ENCODE measurements around the gene DOLPP1. TPM values are rescaled to one million over a fixed set of nuclear protein-coding genes. Genes with fewer than 3 reads are reported as not detected.
A peak's percentile ranks its signal among the peaks of the same experiment; 100 is the strongest.

DOLPP1 gene
- total and polyA plus RNA-seq, 7 donors = 2.1 to 5.2 (median 4.2) TPM

GRCh38 chr9:129063061-129063460 is 17.9 kb upstream of the DOLPP1 start:
- Histone ChIP-seq H3K9me3 (no peaks in the 10 kb centered on the region), H3K4me3 (no peak overlapping the region), H3K27me3 (ENCODE audit: insufficient read depth in 3 of 3, low read length in 2 of 3) (no peaks in the 10 kb centered on the region), H3K27ac (no peak overlapping the region), H3K4me1 (no peaks in the 10 kb centered on the region), H3K36me3 (ENCODE audit: insufficient read depth in 1 of 2, low read depth in 1 of 2) (peaks cover 3 to 85% of the 10 kb centered on the region in 2 donors)
- intact Hi-C loops (cut with DNase I) = no loop called here
- no peak for DNase-seq
- TF ChIP-seq CTCF (IDR thresholded peaks at IDR 0.05) = no peak
- WGBS, 3 donors = 78 to 85% (median 78%) methylated on average over 7 to 9 of the region's 9 CpGs
- ATAC-seq = no peak

GRCh38 chr9:129064499-129064908 is 16.4 kb upstream of the DOLPP1 start:
- H3K9me3 ChIP-seq = no peaks in the 10 kb centered on the region
- intact Hi-C loops (cut with DNase I) = no loop called here
- TF ChIP-seq CTCF (IDR thresholded peaks at IDR 0.05) = no peak
- H3K36me3 ChIP-seq (ENCODE audit: insufficient read depth in 1 of 2, low read depth in 1 of 2) = peaks cover 3 to 91% of the 10 kb centered on the region in 2 donors
- no peak overlapping the region for H3K4me3 ChIP-seq
- DNase-seq = no peak
- H3K4me1 ChIP-seq = no peaks in the 10 kb centered on the region
- no peak overlapping the region for H3K27ac ChIP-seq
- no peak for ATAC-seq
- H3K27me3 ChIP-seq (ENCODE audit: insufficient read depth in 3 of 3, low read length in 2 of 3) = no peaks in the 10 kb centered on the region
- WGBS, 3 donors = 96 to 98% (median 97%) methylated on average over 8 of the region's 8 CpGs

GRCh38 chr9:129068110-129068509 is 12.8 kb upstream of the DOLPP1 start:
- H3K4me3 ChIP-seq = no peak overlapping the region
- intact Hi-C loops (cut with DNase I) = no loop called here
- H3K9me3 ChIP-seq = no peaks in the 10 kb centered on the region
- no peak for DNase-seq
- ATAC-seq = no peak
- WGBS, 3 donors = 91 to 94% (median 92%) methylated on average over 19 of the region's 19 CpGs
- peaks cover 3 to 62% of the 10 kb centered on the region in 2 donors for H3K36me3 ChIP-seq (ENCODE audit: insufficient read depth in 1 of 2, low read depth in 1 of 2)
- no peaks in the 10 kb centered on the region for H3K4me1 ChIP-seq
- H3K27ac ChIP-seq = no peak overlapping the region
- no peaks in the 10 kb centered on the region for H3K27me3 ChIP-seq (ENCODE audit: insufficient read depth in 3 of 3, low read length in 2 of 3)
- no peak for TF ChIP-seq CTCF (IDR thresholded peaks at IDR 0.05)

GRCh38 chr9:129068990-129069861 is 11.7 kb upstream of the DOLPP1 start:
- intact Hi-C loops (cut with DNase I) = no loop called here
- H3K36me3 ChIP-seq (ENCODE audit: insufficient read depth in 1 of 2, low read depth in 1 of 2) = peaks cover 3 to 52% of the 10 kb centered on the region in 2 donors

More at GRCh38 chr9:129068990-129069861, 11.7 kb upstream of the DOLPP1 start:
- WGBS, 3 donors = 70 to 77% (median 75%) methylated on average over 26 to 31 of the region's 31 CpGs
- H3K4me1 ChIP-seq = no peaks in the 10 kb centered on the region
- H3K9me3 ChIP-seq = no peaks in the 10 kb centered on the region
- H3K4me3 ChIP-seq = no peak overlapping the region
- no peak for TF ChIP-seq CTCF (IDR thresholded peaks at IDR 0.05)
- DNase-seq (peak; percentile 60 to 79), ATAC-seq (peak; percentile 67 to 89 (median 84))
- H3K27me3 ChIP-seq (ENCODE audit: insufficient read depth in 3 of 3, low read length in 2 of 3) = no peaks in the 10 kb centered on the region
- H3K27ac ChIP-seq = peak overlapping the region; percentile 23

All from psoas muscle (tissue), 8 donors.